Glutamatergic neuron (in vitro differentiated cells): ENCODE data around the gene PIP5K1B. TPM values are rescaled to one million over a fixed set of nuclear protein-coding genes. Genes with fewer than 3 reads are reported as not detected.

ENCODE experiments used
- DNase-seq: peaks from one replicate; pipeline ENCODE4 v3.0.0; 2022
- H3K27ac Mint-ChIP-seq: one replicate; pipeline ENCODE4 v1.8.0; 2020; ENCODE audit warnings: mild to moderate bottlenecking, mixed read lengths, inconsistent platforms; ENCODE audit not compliant: unreplicated experiment
- H3K27me3 Mint-ChIP-seq: one replicate; pipeline ENCODE4 v1.8.0; 2020; ENCODE audit warnings: mild to moderate bottlenecking, moderate library complexity, mixed read lengths, inconsistent platforms; ENCODE audit not compliant: unreplicated experiment
- H3K36me3 Mint-ChIP-seq: one replicate; pipeline ENCODE4 v1.8.0; 2020; ENCODE audit warnings: mild to moderate bottlenecking, mixed read lengths, inconsistent platforms; ENCODE audit not compliant: unreplicated experiment
- H3K4me1 Mint-ChIP-seq: one replicate; pipeline ENCODE4 v1.8.0; 2020; ENCODE audit warnings: mild to moderate bottlenecking, low read depth, mixed read lengths, inconsistent platforms; ENCODE audit not compliant: unreplicated experiment
- H3K4me3 Mint-ChIP-seq: one replicate; pipeline ENCODE4 v1.8.0; 2020; ENCODE audit warnings: mild to moderate bottlenecking, mixed read lengths, inconsistent platforms; ENCODE audit not compliant: unreplicated experiment
- H3K9me3 Mint-ChIP-seq: one replicate; pipeline ENCODE4 v1.8.0; 2020; ENCODE audit warnings: mild to moderate bottlenecking, moderate library complexity, mixed read lengths, inconsistent platforms; ENCODE audit not compliant: unreplicated experiment
- CTCF ChIP-seq: fragments of 200-600 bp; sonication (generic); IDR thresholded peaks from one replicate; pipeline ENCODE4 v1.5.0; 2021; ENCODE audit not compliant: partially characterized antibody, unreplicated experiment
- total RNA-seq: library from RNA; stranded (reverse); fragmentation: NEBNext Ultra II Directional; extraction: Animal tissue kit (Norgen Biotek cat#: 25700); gene quantifications from one replicate; pipeline ENCODE4 v1.2.1, GENCODE V29; 2021; ENCODE audit not compliant: unreplicated experiment

PIP5K1B gene
- total RNA-seq, 1 donor from 2014 or later = 0.27 TPM

DNA sequence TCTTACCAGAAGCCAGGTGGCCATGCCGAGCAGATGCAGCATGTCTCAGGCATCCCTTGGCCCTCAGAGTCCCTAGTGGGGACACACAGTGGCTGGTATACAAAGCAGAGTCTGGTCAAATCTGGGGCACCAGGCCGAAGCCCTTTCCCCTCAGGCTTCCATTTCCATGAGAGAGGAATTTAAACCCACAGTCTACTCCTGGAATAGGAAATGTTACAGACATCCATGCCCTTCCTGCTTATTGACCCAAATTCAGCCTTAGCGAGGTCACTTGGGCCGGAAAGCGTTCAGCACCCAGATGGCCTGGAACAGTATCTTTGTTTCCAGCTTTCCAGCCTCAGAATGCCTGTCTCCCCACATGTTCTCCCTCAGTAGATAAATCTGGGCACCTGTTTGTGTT is 131.7 kb downstream of the PIP5K1B start:
- Mint-ChIP-seq H3K4me1 (no peaks in the 10 kb centered on the region), H3K27ac (no peak overlapping the region), H3K4me3 (no peak overlapping the region), H3K36me3 (no peaks in the 10 kb centered on the region), H3K27me3 (no peaks in the 10 kb centered on the region), H3K9me3 (no peaks in the 10 kb centered on the region)
- DNase-seq = no peak
- TF ChIP-seq CTCF = no peak

DNA sequence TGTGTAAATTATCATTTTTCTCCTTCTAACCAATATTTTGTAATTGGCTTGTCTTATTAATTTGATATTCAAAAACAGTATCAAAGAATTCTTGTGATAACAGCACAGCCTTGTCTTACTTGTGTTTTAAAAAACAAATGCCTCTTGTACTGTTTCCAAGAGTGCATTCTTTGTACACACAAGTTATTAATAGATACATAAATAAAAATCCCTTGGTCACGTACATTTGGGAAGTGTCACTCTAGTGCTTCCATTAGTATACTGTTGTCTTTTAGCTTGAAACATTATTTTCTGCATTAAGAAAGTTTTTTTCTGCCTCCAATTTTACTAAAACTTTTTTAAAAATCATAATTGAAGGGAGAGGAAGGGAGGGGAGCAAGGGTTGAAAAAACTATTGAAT is 133.2 kb downstream of the PIP5K1B start:
- Mint-ChIP-seq H3K36me3 (no peaks in the 10 kb centered on the region), H3K27ac (no peak overlapping the region), H3K27me3 (no peaks in the 10 kb centered on the region), H3K9me3 (no peaks in the 10 kb centered on the region), H3K4me1 (no peaks in the 10 kb centered on the region), H3K4me3 (no peak overlapping the region)
- TF ChIP-seq CTCF = no peak
- DNase-seq = no peak

GRCh38 chr9:68841276-68842052 is 136.4 kb downstream of the PIP5K1B start:
- Mint-ChIP-seq H3K27ac (no peak overlapping the region), H3K4me3 (no peak overlapping the region), H3K9me3 (no peaks in the 10 kb centered on the region), H3K36me3 (no peaks in the 10 kb centered on the region), H3K27me3 (no peaks in the 10 kb centered on the region), H3K4me1 (no peaks in the 10 kb centered on the region)
- no peak for TF ChIP-seq CTCF
- no peak for DNase-seq

DNA sequence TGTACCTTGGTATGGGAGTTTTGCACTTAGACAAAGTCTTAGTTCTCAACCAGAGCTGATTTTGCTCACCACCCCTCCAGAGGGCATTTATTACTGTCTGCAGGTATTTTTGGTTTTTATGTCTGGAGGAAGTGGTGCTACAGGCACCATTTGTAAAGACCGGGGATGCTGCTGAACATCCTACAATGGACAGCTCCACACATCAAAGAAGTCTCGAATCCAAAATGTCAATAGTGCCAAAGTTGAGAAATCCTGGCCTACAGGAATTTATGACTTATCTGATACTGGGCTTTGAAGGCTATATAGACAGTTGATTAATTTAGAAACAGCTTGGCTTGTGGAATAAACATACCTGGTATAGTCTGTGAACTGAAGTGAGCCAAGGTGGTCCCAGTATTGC is 137.5 kb downstream of the PIP5K1B start:
- no peak for DNase-seq
- peaks cover 2% of the 10 kb centered on the region for H3K27me3 Mint-ChIP-seq
- no peaks in the 10 kb centered on the region for H3K4me1 Mint-ChIP-seq

More for the DNA sequence above, 137.5 kb downstream of the PIP5K1B start:
- no peaks in the 10 kb centered on the region for H3K36me3 Mint-ChIP-seq
- H3K4me3 Mint-ChIP-seq = no peak overlapping the region
- no peak overlapping the region for H3K27ac Mint-ChIP-seq
- TF ChIP-seq CTCF = no peak
- no peaks in the 10 kb centered on the region for H3K9me3 Mint-ChIP-seq
